Ramos (cell line): Measurements from ENCODE around the gene PFKP.

ENCODE experiments used
- in situ Hi-C: fragments of 300-500 bp; cut with MboI; formaldehyde crosslinking; loops from one replicate; pipeline ENCODE4 v1.14.3; 2022; ENCODE audit warnings: low sequenced_read_pairs; ENCODE audit not compliant: unreplicated experiment

Gene PFKP

GRCh38 chr10:3067118-3067858, at the start of gene PFKP:
Gene PFKP (plus strand): TSS chr10:3067548. CDS start chr10:3067596, 48 bp downstream.
- in situ Hi-C loops = no loop called here

- in situ Hi-C loops = no loop called here
Measured at GRCh38 chr10:3018247-3018646, 49.1 kb upstream of the PFKP start.

GRCh38 chr10:3020311-3020710, 47.0 kb upstream of the PFKP start:
- in situ Hi-C loops = no loop called here

GRCh38 chr10:3020881-3021280, 46.5 kb upstream of the PFKP start:
- in situ Hi-C loops = no loop called here

- in situ Hi-C loops = no loop called here
Measured at GRCh38 chr10:3022027-3022426, 45.3 kb upstream of the PFKP start.

- in situ Hi-C loops = no loop called here
Measured at GRCh38 chr10:3023892-3024291, 43.5 kb upstream of the PFKP start.

GRCh38 chr10:3025026-3025683, 42.2 kb upstream of the PFKP start:
- in situ Hi-C loops = no loop called here

- in situ Hi-C loops = no loop called here
Measured at GRCh38 chr10:3027866-3028265, 39.5 kb upstream of the PFKP start.

GRCh38 chr10:3028441-3028840, 38.9 kb upstream of the PFKP start:
- in situ Hi-C loops = no loop called here

- in situ Hi-C loops = no loop called here
Measured at GRCh38 chr10:3030765-3031164, 36.6 kb upstream of the PFKP start.

GRCh38 chr10:3031490-3031889, 35.9 kb upstream of the PFKP start:
- in situ Hi-C loops = no loop called here

GRCh38 chr10:3033925-3034324, 33.4 kb upstream of the PFKP start:
- in situ Hi-C loops = no loop called here

- in situ Hi-C loops = no loop called here
Measured at GRCh38 chr10:3034616-3035015, 32.7 kb upstream of the PFKP start.

- in situ Hi-C loops = no loop called here
Measured at GRCh38 chr10:3036155-3037021, 31.0 kb upstream of the PFKP start.

GRCh38 chr10:3037182-3037581, 30.2 kb upstream of the PFKP start:
- in situ Hi-C loops = no loop called here

GRCh38 chr10:3040069-3040468, 27.3 kb upstream of the PFKP start:
- in situ Hi-C loops = no loop called here

- in situ Hi-C loops = no loop called here
Measured at GRCh38 chr10:3042589-3042988, 24.8 kb upstream of the PFKP start.

- in situ Hi-C loops = no loop called here
Measured at GRCh38 chr10:3043512-3044368, 23.6 kb upstream of the PFKP start.

GRCh38 chr10:3045471-3046209, 21.7 kb upstream of the PFKP start:
- in situ Hi-C loops = no loop called here
